ENCODE measurements around the gene RPTOR. TPM values are rescaled to one million over a fixed set of nuclear protein-coding genes. Genes with fewer than 3 reads are reported as not detected.
A peak's percentile ranks its signal among the peaks of the same experiment; 100 is the strongest.

Gene RPTOR
- total and polyA plus RNA-seq, 10 of the 15 experiments (the other 5 are each of a cell fraction or from before 2014, with no cell fraction given): 0.18 to 32.1 (median 7.8) TPM

DNA sequence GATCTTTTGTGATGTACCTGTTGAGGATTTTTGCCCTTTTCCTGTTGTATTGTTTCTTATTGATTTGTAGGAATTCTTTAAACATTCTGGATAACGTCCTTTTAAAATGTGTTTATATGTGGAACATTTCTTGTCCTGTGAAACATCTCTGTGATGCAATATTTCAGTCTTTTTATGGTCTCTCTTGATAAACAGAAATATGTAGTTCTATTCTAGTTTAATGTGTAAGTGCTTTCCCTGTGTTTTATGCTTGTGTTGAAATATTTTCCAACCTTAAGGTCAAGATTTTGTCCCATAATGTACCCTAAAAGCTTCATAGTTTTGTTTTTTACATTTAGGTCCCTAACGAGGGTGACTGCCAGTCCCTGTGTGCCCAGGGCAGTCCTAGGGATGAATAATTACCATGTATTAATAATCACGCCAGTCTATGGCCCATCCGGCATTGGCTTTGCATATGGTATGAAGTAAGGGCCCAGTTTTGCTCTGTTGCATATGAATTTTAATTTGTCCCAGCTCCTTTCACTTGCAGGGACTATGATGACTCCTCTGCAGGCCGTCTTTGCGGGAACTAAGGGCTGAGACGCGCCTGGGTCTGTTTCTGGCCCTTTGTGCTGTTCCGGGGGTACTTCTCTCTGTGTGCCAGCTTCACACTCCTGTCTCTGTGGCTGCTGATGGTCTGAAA, 44.2 kb downstream of the RPTOR start:
- DNase-seq (ENCODE audit: low read depth, low spot score) (no peak), FAIRE-seq (peak; percentile 23), ATAC-seq (no peak)
- Histone ChIP-seq H3K4me2 (ENCODE audit: control insufficient read depth, insufficient read depth) (no peak overlapping the region), H3K27ac (ENCODE audit: control insufficient read depth, insufficient read depth) (no peak overlapping the region), H3K79me2 (ENCODE audit: control insufficient read depth, insufficient read depth, low read length) (peaks cover 12% of the 10 kb centered on the region), H2AFZ (ENCODE audit: control insufficient read depth, low read depth, low read length) (no peak overlapping the region), H3K4me3 (no peak overlapping the region), H3K9ac (ENCODE audit: control insufficient read depth, insufficient read depth, low read length) (no peak overlapping the region), H3K9me3 (replicated peaks; ENCODE audit: control insufficient read depth, insufficient read depth, low read length) (no peaks in the 10 kb centered on the region), H3K4me1 (ENCODE audit: control insufficient read depth, insufficient read depth, low read length) (no peaks in the 10 kb centered on the region; the same call in 1 of the 2 replicates), H3K36me3 (ENCODE audit: control insufficient read depth in 2 of 2, insufficient read depth in 2 of 2, low read length in 1 of 2) (no peaks in the 10 kb centered on the region), H4K20me1 (ENCODE audit: control insufficient read depth, insufficient read depth) (no peaks in the 10 kb centered on the region), H3K27me3 (replicated peaks in 1 of 2; ENCODE audit: control insufficient read depth in 2 of 2, insufficient read depth in 2 of 2, low read length in 1 of 2) (no peaks in the 10 kb centered on the region)
- BruUV-seq (replicated peaks): no TSS peak
- ChIA-PET POLR2A (no interaction called here), CTCF (no interaction called here), RAD21 (ENCODE audit: unreplicated experiment) (no interaction called here), SMC1A (ENCODE audit: uncharacterized antibody, unreplicated experiment) (no interaction called here)
- in situ Hi-C loops (cut with MboI): no loop called here
- intact Hi-C loops (cut with micrococcal nuclease; ENCODE audit: unreplicated experiment): no loop called here
- 75% methylated on average over 9 of the region's 9 CpGs for WGBS (ENCODE audit: insufficient coverage, insufficient replicate concordance, low lambda C conversion rate, missing lambda C conversion rate)
- TF ChIP-seq ZNF622 (IDR thresholded peaks at IDR 0.05): no peak
- TF ChIP-seq HCFC1 (IDR thresholded peaks at IDR 0.05; ENCODE audit: low read length): no peak
- TF ChIP-seq KLF5 (IDR thresholded peaks at IDR 0.05; ENCODE audit: partially characterized antibody): no peak
- TF ChIP-seq CUX1 (IDR thresholded peaks at IDR 0.05; ENCODE audit: insufficient replicate concordance, low read depth, low read length): no peak
- no peak for TF ChIP-seq LARP7 (IDR thresholded peaks at IDR 0.05)
- TF ChIP-seq E2F8 (IDR thresholded peaks at IDR 0.05; ENCODE audit: low read depth, partially characterized antibody): no peak
- TF ChIP-seq, protein P1, sequence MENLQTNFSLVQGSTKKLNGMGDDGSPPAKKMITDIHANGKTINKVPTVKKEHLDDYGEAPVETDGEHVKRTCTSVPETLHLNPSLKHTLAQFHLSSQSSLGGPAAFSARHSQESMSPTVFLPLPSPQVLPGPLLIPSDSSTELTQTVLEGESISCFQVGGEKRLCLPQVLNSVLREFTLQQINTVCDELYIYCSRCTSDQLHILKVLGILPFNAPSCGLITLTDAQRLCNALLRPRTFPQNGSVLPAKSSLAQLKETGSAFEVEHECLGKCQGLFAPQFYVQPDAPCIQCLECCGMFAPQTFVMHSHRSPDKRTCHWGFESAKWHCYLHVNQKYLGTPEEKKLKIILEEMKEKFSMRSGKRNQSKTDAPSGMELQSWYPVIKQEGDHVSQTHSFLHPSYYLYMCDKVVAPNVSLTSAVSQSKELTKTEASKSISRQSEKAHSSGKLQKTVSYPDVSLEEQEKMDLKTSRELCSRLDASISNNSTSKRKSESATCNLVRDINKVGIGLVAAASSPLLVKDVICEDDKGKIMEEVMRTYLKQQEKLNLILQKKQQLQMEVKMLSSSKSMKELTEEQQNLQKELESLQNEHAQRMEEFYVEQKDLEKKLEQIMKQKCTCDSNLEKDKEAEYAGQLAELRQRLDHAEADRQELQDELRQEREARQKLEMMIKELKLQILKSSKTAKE (IDR thresholded peaks at IDR 0.05; ENCODE audit: low read depth, poor library complexity, severe bottlenecking): no peak
- TF ChIP-seq ZSCAN29 (IDR thresholded peaks at IDR 0.05): no peak
- TF ChIP-seq ZBTB33 (IDR thresholded peaks at IDR 0.05): no peak
- no peak for TF ChIP-seq MXI1 (IDR thresholded peaks at IDR 0.05; ENCODE audit: low read depth, low read length)
- TF ChIP-seq FOS (IDR thresholded peaks at IDR 0.05; ENCODE audit: borderline replicate concordance, extremely low read depth, insufficient read length): no peak
- no peak for TF ChIP-seq PML (IDR thresholded peaks at IDR 0.05; ENCODE audit: low read length)
